Measurements from ENCODE around the gene FAM124A.

GRCh38 chr13:51218626-51219025 is 3.6 kb upstream of the FAM124A start:
- no peak for TF ChIP-seq POLR2A (IDR thresholded peaks at IDR 0.05)
- TF ChIP-seq CTCF (IDR thresholded peaks at IDR 0.05), result no peak
